T1000 (cell line): ENCODE results near the gene CAMK2N2.

Source experiments
- DNase-seq: peaks from one replicate; lab custom pipeline; 2025; ENCODE audit warnings: mixed read lengths; lab: John Stamatoyannopoulos, UW

Gene CAMK2N2

DNA sequence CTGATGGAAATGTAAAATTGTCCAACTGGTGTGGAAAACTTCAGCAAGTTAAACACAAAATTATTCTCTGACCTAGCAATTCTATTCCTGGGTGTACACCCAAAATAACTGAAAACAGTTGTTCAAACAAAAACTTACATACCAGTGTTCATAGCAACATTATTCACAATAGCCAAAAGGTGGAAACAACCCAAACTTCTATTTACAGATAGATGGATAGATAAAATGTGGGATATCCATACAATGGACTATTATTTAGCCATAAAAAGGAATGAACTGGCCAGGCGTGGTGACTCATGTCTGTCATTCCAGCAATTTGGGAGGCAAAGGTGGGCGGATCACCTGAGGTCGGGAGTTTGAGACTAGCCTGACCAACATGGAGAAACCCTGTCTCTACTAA, 38.8 kb downstream of the CAMK2N2 start:
- DNase-seq: no peak

DNA sequence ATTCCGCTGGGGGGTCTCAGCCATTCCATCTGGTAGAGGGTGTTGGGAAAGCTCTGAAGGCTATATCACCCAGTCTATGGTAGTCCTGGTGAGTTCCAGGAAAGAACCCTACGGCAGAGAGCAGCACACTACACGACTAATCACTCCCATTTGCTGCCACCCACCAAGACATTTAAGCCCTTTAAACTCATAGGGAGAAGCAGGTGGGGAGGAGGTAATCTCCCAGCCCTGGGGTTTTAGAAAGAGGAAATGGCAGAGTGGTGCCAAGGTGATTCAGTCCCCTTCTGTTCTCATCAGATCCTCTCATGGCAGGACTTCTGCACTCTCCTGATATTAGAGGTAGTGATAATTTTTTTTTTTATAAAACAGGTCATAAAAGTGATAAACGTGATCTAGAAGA, 42.5 kb downstream of the CAMK2N2 start:
- no peak for DNase-seq

DNA sequence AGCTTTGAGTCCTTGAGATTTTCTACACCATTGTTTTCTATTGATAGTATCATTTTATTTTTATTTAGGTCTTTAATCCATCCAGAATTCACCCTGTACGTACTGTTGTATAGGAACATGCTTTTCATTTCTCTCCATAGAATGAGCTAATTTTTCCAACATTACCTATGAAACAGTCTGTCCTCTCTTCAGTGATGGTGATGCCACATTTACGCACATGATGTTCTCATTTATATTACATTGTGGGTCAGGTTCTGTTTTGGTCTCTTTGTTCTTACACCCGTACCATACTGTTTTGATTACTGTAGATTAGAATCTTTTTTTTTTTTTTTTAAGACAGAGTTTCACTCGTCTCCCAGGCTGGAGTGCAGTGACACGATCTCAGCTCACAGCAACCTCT, 49.6 kb downstream of the CAMK2N2 start:
- DNase-seq: no peak

DNA sequence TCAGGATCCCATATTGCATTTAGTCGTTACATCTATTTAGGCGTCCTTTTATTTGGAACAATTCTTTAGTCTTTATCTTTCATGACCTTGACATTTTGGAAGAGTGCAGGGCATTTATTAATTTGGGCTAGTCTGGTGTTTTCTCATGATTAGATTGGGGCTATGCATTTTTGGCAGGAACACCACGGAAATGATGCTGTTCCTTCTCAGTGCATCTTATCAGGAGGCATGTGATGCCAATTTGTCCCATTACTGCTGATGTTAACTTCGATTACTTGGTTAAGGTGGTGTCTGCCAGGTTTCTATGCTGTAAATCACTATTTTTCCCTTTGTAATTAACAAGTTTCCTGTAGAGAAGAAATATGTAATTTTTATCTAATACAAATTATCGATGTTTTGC, 50.1 kb downstream of the CAMK2N2 start:
- no peak for DNase-seq
